Hypothalamus (tissue), 51 donors: ENCODE data around the gene HOXA3.

Experiments
- DNase-seq, 51 donors: peaks; one replicate each; lab custom pipeline; 2025; lab: John Stamatoyannopoulos, UW

HOXA3 gene

DNA sequence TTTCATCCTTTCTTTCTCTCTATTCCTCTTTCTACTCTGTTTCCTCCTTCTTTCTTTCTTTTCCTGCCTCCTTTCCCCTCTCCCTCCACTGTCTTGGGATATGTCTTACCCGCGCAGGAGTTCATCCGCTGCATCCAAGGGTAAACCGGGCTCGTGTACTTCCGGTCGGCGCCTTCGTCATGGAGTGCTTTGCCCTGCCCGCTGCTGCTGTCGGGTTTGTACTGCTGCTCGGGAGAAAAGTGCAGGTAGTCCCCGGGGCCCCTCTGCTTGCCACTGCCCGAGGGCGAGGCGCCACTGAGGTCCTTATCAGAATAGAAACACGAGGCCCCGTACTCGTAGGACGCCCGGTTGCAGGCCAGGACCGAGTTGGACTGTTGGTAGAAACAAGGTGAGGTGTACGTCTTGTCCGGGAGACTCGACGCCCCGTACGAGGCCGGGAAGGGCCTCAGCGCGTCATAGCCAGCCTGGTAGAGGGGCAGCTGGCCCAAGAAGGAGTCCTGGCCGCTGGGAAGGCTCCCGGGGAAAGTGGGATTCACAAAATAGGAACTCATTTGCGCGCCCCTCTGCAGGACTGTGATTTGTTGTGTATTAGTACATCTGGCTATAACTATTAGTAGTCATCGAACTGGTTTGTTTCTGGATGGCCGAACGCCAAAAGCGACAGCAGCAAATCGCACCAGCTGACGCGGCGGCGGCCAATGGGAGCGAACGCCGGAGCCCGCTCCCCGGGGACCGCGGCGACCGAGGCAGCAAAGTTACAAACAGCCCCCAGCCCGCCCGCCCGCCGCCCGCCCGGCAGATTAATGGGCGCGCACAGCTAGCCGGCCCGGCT is 5.0 kb downstream of the HOXA3 start, which contains the start of gene HOXA6:
HOXA6 (minus strand) TSS at position 576 of the 832 bp plus-strand sequence; CDS start at position 551, 25 bp downstream.
- no peak for DNase-seq

DNA sequence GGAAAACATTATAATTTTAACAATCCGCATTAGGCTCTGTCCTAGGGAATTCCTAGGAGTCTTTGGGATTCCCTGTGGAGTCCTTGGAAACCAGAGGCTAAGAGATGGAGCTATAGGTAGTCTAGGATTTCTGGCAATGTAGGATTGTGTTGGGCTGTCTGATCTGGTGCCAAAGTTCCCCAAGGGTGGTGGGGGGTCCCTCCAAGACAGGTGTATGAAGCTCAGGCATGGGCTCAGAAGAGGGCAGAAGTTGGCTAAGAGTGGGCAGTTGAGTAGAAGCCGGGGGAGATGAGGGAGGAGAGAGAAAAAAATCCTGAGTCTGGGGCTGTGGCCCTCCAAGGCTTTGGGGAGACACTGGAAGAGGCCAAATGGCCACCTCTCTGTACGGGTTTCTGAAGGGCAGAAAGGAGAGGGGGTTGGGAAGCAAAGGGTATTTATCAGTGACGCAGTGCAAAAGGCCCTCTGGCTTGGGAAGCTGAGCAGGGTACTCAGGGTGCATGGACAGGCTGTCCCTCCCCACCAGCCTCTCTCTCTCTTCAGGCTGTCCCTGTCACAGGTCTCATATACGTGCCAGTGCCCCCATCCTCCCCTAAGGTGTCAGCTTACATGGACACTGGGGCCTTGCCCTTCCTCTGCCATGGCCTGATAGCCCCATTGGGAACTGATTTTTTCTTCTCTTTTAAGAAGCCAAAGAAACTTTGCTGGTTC is 5.7 kb downstream of the HOXA3 start:
- DNase-seq, result no peak

DNA sequence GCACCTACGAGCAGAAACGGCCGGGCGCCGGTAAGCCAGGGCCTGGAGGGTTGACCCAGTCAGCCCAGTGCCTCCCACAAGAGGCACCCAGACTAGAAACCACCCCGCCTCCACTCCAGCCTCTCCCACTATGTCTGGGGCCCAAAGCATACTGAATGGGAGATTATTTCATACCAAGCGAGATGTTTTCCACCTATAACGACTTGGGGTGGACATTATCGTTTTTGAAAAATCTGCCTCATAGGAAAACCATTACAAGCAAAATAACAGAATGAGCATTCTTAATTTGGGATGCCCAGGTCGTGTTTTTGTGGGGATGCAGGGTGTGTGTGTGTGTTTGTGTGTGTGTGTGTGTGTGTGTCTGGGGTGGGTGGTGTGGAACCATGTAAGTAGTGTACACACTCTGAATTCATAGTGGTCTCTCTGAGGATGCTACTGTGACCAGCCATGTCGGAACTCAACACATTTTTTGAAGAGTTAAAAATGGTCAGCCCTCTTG is 6.4 kb downstream of the HOXA3 start:
- DNase-seq, result no peak

DNA sequence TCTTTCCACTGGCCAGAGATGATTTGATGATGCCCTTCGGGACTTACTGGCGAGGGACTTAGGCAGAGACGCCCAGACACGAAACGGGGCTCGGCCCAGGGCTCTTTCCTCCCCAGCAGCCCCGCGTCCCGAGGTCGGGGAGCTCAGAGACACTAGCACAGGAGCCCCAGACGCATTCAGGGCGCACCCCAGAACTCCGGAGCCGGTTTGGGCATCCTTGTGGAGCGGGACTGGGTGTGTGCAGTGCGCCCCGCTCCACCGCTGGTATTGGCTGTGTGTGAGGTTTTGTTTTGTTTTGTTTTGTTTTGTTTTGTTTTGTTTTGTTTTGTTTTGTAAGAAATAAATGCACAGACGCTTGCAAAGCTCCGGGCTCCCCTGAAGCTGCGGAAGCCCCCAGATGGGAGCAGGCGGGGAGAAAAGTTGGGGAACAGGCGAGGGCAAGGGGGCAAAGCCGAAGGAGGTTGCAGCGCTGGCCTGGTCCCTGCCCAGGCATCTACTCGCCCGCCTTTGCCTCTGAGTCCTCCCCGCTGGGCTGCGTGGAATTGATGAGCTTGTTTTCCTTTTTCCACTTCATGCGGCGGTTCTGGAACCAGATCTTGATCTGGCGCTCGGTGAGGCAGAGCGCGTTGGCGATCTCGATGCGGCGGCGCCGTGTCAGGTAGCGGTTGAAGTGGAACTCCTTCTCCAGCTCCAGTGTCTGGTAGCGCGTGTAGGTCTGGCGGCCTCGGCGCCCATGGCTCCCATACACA is 7.0 kb downstream of the HOXA3 start:
- DNase-seq, result no peak

DNA sequence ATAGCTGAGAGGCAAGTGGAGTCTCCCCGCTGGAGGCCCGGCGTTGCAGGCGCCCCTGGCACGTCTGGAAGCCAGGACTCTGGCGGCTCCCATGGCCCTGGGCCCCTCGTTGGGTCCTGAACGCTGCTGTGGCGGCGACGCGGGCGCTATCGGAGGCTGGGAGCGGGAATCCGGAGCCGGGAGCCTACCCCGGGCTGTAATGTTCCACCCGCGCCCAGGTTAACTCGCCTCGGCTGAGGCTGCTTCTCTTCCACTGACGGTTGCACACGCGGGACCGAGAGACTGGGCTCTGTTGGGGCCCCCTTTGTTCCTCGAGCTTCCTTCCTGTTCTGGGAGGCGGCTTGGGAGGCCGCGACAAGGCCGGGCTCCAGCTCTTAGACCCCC is 7.6 kb downstream of the HOXA3 start:
- DNase-seq, result no peak

DNA sequence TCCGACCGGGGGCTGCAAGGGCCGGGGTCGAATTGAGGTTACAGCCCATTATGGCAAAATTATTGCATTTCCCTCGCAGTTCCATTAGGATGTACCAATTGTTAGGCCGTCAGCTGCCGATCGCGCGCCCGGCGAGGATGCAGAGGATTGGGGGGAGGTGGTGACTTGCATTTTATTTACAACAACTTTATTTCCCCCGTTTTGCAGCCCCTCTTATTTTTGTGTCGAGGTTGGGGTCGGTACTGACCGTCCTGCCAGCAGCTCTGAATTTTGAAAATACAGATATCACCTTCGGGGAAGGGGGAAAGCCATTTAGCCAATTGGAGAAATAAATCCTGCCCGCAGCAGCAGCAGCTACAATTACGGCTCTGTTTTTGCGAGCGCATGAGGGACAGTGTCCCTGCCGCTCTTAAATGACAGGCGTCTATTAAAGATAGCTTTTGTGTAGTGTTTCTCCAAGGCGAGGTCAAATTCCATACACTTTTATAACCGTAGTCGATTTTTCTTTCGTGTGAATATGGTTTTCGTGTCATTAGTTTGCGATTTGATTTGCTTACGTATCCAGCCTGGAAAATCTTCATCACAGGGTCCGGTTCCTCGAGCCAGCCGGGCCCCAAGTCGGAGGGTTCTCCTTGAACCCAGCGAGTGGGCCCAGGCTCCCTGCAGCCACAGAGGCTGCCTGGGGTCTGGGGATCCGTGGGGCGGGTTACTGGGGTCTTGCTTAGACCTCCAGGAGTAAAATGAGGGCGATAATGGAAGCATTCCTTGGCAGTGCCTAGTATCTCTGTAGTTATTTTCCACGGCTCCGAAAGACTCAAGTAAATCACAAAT is 8.2 kb downstream of the HOXA3 start:
- DNase-seq, result no peak

DNA sequence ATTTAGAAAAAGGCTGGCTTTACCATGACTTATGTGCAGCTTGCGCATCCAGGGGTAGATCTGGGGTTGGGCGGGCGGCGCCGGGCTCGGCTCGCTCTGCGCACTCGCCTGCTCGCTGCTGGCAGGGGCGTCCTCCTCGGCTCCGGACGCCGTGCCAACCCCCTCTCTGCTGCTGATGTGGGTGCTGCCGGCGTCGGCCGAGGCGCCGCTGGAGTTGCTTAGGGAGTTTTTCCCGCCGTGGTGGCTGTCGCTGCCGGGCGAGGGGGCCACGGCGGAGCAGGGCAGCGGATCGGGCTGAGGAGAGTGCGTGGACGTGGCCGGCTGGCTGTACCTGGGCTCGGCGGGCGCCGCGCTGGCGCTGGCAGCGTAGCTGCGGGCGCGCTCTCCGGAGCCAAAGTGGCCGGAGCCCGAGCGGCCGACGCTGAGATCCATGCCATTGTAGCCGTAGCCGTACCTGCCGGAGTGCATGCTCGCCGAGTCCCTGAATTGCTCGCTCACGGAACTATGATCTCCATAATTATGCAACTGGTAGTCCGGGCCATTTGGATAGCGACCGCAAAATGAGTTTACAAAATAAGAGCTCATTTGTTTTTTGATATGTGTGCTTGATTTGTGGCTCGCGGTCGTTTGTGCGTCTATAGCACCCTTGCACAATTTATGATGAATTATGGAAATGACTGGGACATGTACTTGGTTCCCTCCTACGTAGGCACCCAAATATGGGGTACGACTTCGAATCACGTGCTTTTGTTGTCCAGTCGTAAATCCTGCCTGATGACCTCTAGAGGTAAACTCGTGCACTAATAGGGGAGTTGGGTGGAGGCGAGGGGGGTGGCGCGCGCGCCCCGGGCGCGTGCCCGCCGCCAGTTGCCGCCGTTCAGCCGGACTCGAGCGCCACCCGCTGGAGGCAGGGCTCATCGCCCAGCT is 9.1 kb downstream of the HOXA3 start, which contains the start of gene HOXA5:
HOXA5 (minus strand) TSS at position 659 of the 927 bp plus-strand sequence; CDS start at position 585, 74 bp downstream.
- DNase-seq, result no peak

DNA sequence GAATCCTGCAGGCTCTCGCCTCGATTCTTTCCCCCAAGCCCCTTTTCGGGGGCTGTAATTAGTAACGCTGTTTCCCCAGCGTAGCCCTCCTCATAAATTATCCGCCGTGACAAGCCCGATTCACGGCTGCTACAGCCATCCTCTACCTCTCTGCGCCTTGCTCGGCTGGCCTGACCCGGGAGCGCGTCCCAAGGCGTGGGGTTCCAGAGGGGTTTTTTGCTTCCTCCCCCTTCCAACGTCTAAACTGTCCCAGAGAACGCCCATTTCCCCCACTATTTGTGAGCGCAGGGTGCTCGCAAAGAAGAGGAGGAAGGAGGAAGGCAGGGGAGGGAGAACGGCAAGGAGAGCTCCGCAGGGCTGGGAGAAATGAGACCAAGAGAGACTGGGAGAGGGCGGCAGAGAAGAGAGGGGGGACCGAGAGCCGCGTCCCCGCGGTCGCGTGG is 9.8 kb downstream of the HOXA3 start:
- DNase-seq, result no peak

DNA sequence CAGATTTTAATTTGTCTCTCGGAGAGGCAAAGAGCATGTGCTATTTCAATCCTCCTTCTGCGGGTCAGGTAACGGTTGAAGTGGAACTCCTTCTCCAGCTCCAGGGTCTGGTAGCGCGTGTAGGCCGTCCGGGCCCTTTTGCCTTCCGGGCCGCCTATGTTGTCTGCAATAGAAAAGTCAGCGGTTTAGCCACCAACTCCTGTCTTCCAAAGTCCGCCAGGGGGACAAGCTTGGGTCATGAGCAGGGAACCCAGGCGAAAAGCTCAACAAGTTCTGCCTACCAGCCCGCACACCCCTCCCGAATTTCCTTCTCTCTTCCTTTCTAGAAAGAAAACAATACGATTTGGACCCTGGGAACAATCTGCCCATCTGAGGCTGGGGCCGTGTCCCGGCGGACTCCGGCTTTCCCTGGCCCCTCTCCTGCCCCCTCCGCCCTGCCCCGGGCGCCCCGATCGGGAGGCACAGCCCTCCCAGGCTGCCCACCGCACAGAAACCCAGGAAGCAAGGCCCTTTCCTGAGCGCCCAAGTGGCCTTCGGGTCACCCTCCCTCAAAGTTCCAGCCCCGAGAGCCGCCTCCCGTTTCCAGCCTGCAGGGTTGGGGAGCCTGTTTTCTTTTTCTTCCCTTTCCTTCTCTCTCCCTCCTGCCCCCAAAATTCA is 10.3 kb downstream of the HOXA3 start:
- no peak for DNase-seq

DNA sequence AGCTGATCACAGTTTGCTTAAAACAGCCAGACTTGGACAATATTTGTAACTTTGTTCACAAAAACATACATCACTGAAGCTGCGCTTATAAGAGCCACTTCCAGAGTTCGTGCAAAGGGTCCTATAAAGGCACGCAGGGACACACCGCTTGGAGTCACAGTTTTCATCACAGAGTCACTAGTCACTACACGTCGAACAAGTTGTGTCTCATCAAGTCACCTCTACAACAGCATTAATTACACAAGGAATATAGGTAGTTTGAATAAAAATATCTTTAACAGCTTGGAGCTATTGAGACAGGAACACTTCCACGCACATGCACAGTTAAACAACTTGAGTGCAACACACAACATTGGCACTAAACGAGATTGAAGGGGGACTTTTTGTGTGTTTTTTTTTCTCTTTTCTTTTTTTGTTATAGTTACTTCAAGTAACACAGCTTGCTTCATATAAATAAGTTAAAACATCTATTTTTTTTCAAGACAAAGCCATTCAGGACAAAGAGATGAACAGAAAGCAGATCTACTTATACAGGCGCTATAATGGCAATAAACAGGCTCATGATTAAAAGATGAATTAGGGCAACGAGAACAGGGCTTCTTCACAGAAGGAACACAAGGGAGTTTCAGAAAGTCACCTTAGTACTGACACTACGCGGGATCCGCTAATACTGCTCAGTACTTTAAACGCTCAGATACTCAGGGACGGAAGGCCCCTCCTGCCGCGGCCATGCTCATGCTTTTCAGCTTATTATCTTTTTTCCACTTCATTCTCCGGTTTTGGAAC is 11.1 kb downstream of the HOXA3 start:
- DNase-seq, result no peak

DNA sequence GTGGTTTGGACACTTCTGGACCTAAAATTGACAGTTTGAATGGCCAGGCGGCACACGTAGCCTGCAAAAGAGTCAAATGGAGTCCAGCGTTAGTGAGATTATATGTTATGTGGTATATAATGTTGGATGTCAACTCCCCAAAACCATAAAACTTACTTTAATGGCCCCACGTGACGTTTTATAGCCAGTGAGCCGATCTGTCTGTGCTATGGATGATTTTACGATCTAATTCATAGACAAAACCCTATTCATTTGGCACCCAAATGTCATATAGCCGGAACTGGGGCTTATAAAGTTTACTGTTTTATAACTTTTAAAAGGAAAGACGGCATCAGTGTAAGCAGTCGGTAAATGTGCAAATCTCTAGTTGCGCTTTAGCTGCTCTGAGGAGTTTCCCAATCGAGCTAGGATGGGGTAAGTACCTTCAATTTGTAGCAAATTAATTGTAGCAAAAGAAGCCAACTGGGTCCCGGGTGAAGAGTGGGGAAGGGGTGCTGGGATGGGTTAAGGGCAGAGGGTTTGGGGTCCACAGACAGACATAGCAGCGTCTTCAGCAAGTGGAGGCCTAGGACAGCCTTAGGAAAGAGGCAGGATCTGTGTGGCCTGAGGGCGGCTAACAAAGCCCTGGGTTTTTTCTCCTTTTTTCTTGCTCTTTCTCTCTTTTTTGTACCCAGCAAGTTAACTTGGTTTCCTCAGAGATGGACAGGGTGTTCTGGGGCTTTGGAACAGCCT is 12.1 kb downstream of the HOXA3 start:
- DNase-seq, result no peak

DNA sequence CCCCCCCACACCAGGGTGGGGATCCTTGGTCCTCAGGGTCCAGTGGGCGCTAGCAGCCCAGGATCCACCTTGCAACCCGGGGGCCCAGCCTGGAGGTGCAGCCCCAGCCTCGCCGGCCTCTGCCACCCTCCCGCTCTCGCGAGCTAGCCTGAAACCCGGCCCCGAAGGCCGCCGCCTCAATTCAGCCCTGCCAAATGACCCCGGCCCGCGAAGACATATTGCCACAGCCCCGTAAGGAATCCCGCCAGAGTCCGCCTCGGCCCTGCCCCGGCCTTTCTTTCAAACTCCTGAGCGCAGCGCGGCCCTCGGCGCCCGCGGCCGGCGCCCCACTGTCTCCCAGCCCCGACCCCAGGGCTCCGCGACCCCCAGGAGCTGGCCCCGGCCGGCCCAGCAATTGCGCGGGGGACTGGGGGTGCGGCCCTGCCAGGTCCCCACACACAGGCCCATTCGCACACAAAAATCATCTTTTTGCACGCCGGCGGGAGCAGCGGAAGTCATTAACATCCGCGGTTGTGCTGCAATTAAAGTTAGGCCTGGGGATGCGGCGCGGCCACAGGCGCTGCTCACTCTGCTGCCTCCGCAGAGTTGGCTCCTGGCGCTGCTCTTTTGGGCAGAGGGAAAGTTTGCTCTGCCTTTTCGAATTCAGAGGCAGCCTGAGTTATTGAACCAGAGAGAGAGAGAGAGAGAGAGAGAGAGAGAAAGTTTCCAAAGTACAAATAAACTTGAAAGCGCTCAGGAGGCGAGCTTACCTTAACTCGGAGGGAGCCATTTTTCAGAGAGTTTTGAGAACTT is 12.9 kb downstream of the HOXA3 start:
- DNase-seq, result no peak

DNA sequence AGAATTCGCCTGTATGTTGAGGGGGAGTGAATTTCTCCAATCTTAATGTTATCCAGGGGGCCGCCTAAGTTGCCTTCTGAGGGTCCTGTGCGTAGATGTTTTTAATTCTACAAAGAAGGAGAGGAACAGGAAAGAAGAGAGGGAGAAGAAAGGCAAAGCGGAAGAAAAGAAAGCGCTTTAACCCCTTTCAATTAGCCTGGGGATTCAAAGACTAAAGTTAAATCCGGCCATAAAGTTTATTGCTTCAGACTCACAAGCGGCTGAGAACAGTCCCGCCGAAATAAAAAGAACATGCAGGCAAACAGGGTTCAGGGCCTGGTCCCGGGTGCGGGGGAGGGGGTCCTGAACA is 13.4 kb downstream of the HOXA3 start:
- no peak for DNase-seq

DNA sequence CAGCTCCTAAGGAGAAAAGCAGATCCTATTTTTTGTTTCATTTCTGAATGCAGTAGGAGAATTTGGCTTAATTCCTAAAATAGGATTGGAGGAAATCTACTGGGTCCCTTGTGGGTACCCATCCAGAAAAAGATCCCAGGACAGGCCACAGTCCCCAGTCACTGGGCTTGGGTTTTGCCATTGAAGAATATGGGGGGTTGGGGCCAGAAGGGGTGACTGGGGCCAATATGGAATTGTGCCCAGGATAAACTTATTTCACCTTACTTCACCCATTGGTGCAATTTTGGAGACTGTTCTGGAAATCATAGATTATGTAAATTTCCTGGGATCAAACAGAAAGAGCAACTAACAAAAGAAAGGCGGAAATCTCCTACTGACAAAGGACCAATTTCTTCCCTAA is 13.9 kb downstream of the HOXA3 start:
- DNase-seq, result no peak

DNA sequence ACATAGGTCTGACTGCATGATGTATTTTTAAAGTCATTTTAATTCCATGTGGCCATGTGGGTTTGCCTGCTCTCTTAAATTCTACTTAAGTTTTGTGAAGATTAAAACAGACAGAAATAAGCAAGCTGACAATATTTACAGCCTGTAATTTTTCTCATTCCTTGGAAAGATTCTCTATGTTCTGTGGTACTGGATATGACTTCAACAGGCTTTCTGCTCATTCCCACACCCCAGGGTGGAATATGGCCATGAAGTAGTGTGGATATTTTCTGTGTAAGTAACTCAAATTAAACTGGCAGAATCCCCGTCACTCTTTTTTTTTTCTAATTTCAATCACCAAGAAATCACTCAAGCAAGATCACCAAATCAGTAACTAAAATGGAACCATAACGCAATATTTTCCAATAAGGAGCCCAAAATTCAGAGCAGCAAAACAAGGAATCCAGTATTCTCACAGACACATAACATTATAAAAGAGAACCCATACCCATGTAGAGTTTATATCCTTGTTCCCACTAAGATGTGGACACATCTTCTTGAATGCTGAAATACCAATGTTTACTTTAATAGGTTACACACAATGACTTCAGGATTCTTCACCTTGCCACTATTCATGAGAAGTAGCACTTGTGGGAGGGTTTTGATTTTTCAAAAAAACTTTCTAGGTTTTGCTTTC is 14.6 kb downstream of the HOXA3 start:
- DNase-seq, result no peak

DNA sequence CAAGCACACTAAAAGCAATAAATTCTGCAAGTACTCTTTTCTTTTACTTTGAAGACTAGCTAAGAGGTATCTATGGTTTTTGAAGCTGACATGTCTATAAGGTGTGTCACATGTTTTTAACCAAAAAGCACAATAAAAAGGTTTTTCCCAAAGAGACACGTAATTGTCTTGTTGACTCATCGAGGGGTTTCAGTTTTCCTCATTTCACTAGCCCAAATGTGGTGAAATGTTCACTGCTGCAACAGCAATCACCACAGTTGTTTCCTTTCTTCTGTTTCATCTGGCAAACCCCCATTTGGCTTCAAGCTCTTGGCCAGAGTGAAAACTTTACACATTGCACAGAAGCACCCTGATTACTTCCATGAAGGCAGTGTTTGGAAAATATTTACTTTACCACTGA is 18.0 kb downstream of the HOXA3 start:
- no peak for DNase-seq
